PC-9 (cell line): ENCODE measurements around the gene MEGF8. TPM values are rescaled to one million over a fixed set of nuclear protein-coding genes. Genes with fewer than 3 reads are reported as not detected.

ENCODE experiments used
- BruUV-seq: library from RNA; stranded (reverse); fragments of 400-500 nt; replicated peaks from 2 replicates; lab custom pipeline; 2021; lab: Mats Ljungman, UMichigan
- CTCF ChIA-PET: fragments of 300-600 bp; sonication (Branson Sonifier 250); formaldehyde crosslinking; loops from one replicate; lab custom pipeline; 2022; ENCODE audit warnings: antibody characterized with exemption; lab: Charles Lee
- POLR2A ChIA-PET: fragments of 300-600 bp; sonication (Branson Sonifier 250); formaldehyde crosslinking; loops from one replicate; lab custom pipeline; 2022; ENCODE audit warnings: antibody characterized with exemption; ENCODE audit not compliant: unreplicated experiment; lab: Charles Lee
- DNase-seq, 2 experiments: peaks; one replicate each; pipeline versions ENCODE4 v3.0.0 to v3.0.0-alpha.2; 2015 to 2022; ENCODE audit warnings: mixed read lengths in 1 of 2
- H2AFZ ChIP-seq: fragments of 200-600 bp; sonication (generic); 2 replicates; pipeline ENCODE4 v1.8.1; 2017; ENCODE audit warnings: antibody characterized with exemption
- H3F3A ChIP-seq: fragments of 200-600 bp; sonication (generic); 2 replicates; pipeline ENCODE4 v1.8.1; 2017; ENCODE audit warnings: antibody characterized with exemption, mild to moderate bottlenecking, low read depth; ENCODE audit not compliant: insufficient read depth
- H3K27ac ChIP-seq: fragments of 200-600 bp; sonication (generic); 2 replicates; pipeline ENCODE4 v1.6.1; 2016; ENCODE audit warnings: mixed run types
- H3K27me3 ChIP-seq: fragments of 200-600 bp; sonication (generic); 2 replicates; pipeline ENCODE4 v1.6.1; 2016; ENCODE audit warnings: low read depth, mixed run types; ENCODE audit not compliant: insufficient read depth
- H3K36me3 ChIP-seq: fragments of 200-600 bp; sonication (generic); 2 replicates; pipeline ENCODE4 v1.6.1; 2016; ENCODE audit warnings: low read depth, mixed run types
- H3K4me1 ChIP-seq: fragments of 200-600 bp; sonication (generic); replicated peaks from 2 replicates; pipeline ENCODE4 v1.6.1; 2016; ENCODE audit warnings: mixed run types; ENCODE audit not compliant: insufficient read depth
- H3K4me2 ChIP-seq: fragments of 200-600 bp; sonication (generic); 2 replicates; pipeline ENCODE4 v1.6.1; 2017; ENCODE audit warnings: mixed run types
- H3K4me3 ChIP-seq: fragments of 200-600 bp; sonication (generic); 2 replicates; pipeline ENCODE4 v1.6.1; 2016; ENCODE audit warnings: mixed run types
- H3K79me2 ChIP-seq: fragments of 200-600 bp; sonication (generic); 2 replicates; pipeline ENCODE4 v1.6.1; 2017; ENCODE audit warnings: low read depth, mixed run types
- H3K9me2 ChIP-seq: fragments of 200-600 bp; sonication (generic); 2 replicates; pipeline ENCODE4 v1.8.1; 2017; ENCODE audit warnings: mild to moderate bottlenecking; ENCODE audit not compliant: insufficient read depth
- H3K9me3 ChIP-seq: fragments of 200-600 bp; sonication (generic); 2 replicates; pipeline ENCODE4 v1.8.1; 2016; ENCODE audit warnings: low read depth; ENCODE audit not compliant: insufficient read depth
- H4K20me1 ChIP-seq: fragments of 200-600 bp; sonication (generic); 2 replicates; pipeline ENCODE4 v1.8.1; 2017; ENCODE audit not compliant: insufficient read depth
- EZH2 ChIP-seq: fragments of 200-600 bp; sonication (generic); IDR thresholded peaks from 2 replicates; pipeline ENCODE4 v1.8.0; 2017; ENCODE audit warnings: antibody characterized with exemption, low read depth
- intact Hi-C: fragments of 100-400 bp; cut with micrococcal nuclease; formaldehyde crosslinking; loops from one replicate; pipeline ENCODE4 v1.10.0; 2022; ENCODE audit not compliant: unreplicated experiment
- total RNA-seq: library from RNA; stranded (reverse); gene quantifications from 2 replicates; pipeline ENCODE4 v1.2.3, GENCODE V29; 2021
- TF ChIP-seq, protein P1 (sequence below): fragments of 200-600 bp; sonication (generic); conservative IDR thresholded peaks from 2 replicates; pipeline ENCODE4 v1.6.1; 2017; ENCODE audit warnings: mixed run types, antibody characterized with exemption, mild to moderate bottlenecking, moderate library complexity

Gene MEGF8
- total RNA-seq, 1 experiment from 2014 or later = 40.6 TPM

DNA sequence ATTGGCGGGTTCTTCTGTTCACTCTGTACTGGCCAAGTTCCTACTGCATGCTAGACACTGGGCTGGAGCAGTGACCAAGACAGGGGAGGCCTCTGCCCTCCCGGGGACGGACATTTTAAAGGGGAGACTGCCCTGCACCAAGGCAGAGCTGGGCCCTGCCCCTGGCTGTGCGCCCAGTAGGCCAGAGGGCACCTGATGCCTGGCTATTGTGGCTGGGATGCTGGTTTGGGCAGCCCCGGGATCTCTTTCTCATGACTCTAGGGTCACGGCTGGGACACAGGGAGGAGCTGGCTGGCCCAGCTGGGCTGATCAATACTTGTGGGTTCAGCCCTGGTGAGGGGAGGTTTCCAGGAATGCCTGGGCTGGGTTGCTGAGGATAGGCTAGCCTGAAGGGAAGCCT lies 84.0 kb downstream of the MEGF8 start:
- Histone ChIP-seq H3K9me3 (no peaks in the 10 kb centered on the region), H2AFZ (no peak overlapping the region), H3K4me3 (no peak overlapping the region), H3K4me1 (peaks cover 33% of the 10 kb centered on the region), H3K36me3 (no peaks in the 10 kb centered on the region), H3K27me3 (no peaks in the 10 kb centered on the region), H3K27ac (no peak overlapping the region), H3K79me2 (no peaks in the 10 kb centered on the region), H4K20me1 (no peaks in the 10 kb centered on the region), H3K4me2 (peak overlapping the region; percentile 14), H3F3A (peaks cover 4% of the 10 kb centered on the region; the same call in 1 of the 2 replicates), H3K9me2 (no peaks in the 10 kb centered on the region)
- peak; percentile 27 to 46 for DNase-seq
- no peak for TF ChIP-seq EZH2
- TF ChIP-seq, protein P1, sequence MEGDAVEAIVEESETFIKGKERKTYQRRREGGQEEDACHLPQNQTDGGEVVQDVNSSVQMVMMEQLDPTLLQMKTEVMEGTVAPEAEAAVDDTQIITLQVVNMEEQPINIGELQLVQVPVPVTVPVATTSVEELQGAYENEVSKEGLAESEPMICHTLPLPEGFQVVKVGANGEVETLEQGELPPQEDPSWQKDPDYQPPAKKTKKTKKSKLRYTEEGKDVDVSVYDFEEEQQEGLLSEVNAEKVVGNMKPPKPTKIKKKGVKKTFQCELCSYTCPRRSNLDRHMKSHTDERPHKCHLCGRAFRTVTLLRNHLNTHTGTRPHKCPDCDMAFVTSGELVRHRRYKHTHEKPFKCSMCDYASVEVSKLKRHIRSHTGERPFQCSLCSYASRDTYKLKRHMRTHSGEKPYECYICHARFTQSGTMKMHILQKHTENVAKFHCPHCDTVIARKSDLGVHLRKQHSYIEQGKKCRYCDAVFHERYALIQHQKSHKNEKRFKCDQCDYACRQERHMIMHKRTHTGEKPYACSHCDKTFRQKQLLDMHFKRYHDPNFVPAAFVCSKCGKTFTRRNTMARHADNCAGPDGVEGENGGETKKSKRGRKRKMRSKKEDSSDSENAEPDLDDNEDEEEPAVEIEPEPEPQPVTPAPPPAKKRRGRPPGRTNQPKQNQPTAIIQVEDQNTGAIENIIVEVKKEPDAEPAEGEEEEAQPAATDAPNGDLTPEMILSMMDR = no peak
- ChIA-PET POLR2A (no interaction called here), CTCF (no interaction called here)
- BruUV-seq = no TSS peak
- intact Hi-C loops = no loop called here

DNA sequence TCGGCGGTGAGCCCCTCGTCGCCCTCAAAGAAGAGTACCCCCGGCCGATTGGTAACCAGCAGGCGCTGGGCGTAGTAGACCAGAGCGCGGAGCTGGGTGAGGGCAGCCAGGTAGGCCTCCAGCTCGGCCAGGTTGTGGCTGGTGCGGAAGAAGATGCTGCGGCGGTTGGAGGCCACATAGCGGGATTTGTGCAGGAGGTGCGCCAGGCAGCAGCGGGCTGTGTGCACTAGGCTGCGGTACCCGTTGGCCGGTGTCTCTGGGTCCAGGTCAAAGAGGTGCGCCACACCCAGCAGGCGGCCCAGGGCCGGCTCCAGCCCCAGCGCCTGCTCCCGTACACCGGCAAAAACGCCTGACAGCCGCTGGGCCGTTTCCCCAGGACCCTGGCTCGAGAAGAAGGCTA lies 84.9 kb downstream of the MEGF8 start:
- Histone ChIP-seq H3K36me3 (no peaks in the 10 kb centered on the region), H4K20me1 (no peaks in the 10 kb centered on the region), H3K27ac (no peak overlapping the region), H3K9me3 (no peaks in the 10 kb centered on the region), H3K79me2 (no peaks in the 10 kb centered on the region), H3K4me2 (no peak overlapping the region), H3K9me2 (no peaks in the 10 kb centered on the region), H3F3A (peaks cover 4% of the 10 kb centered on the region; the same call in 1 of the 2 replicates), H3K4me3 (no peak overlapping the region), H3K27me3 (no peaks in the 10 kb centered on the region), H2AFZ (no peak overlapping the region), H3K4me1 (peaks cover 33% of the 10 kb centered on the region)
- BruUV-seq = no TSS peak
- DNase-seq = no peak
- CTCF ChIA-PET = no interaction called here
- intact Hi-C loops = no loop called here
- no peak for TF ChIP-seq EZH2
- POLR2A ChIA-PET = no interaction called here

DNA sequence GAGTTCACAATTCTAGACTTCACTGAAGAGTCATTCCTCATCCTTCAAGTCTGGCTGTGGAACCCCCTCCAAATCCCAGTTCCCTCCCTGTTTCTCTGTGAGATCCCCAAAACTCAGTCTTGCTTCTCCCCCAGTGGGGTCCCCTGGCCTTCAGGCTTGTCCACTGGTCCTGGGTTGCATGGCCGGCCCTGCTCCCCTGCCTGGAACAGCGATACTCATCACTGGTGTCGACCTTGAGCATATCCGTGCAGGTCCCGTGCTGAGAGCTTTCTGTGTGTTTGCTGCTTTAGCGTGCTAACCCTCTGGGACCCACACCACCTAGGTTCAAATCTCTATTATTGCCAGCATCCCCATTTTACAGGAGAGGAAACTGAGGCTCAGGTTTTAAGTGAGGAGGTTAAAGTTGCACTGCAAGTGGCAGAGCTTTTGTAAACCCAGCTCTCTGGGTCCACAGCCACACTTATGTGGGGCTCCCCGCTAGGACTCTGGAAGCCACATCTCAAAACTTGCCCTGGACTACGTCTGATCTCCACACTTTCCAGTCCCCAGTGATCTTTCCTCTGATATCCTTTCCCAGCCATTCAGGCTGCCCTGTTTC lies 86.2 kb downstream of the MEGF8 start:
- Histone ChIP-seq H3K36me3 (no peaks in the 10 kb centered on the region), H3K9me3 (no peaks in the 10 kb centered on the region), H3K9me2 (no peaks in the 10 kb centered on the region), H3K27ac (no peak overlapping the region), H3K79me2 (no peaks in the 10 kb centered on the region), H2AFZ (no peak overlapping the region), H3K4me1 (peaks cover 33% of the 10 kb centered on the region), H3K27me3 (no peaks in the 10 kb centered on the region), H4K20me1 (no peaks in the 10 kb centered on the region), H3F3A (peaks cover 4% of the 10 kb centered on the region; the same call in 1 of the 2 replicates), H3K4me3 (no peak overlapping the region), H3K4me2 (0 out of 2 replicates have a peak overlapping the region, but pooled peaks have one; percentile 26)
- no peak for TF ChIP-seq EZH2
- TF ChIP-seq, protein P1 = no peak
- POLR2A ChIA-PET = interaction anchor here (0.5 kb wide), 3 partner anchors 8 to 408 kb away, joined by 3 to 6 read pairs (median 4); no protein-coding TSS in a partner anchor
- intact Hi-C loops = no loop called here
- no peak for DNase-seq
- CTCF ChIA-PET = interaction anchor here (0.5 kb wide), 1 partner anchor 201 kb away, joined by 8 read pairs; no protein-coding TSS in a partner anchor
- no TSS peak for BruUV-seq
